AG10803 (cell line): ENCODE measurements around the gene TBC1D3L.
"Not testable (repeated sequence)": the region's sequence is repeated elsewhere in the genome, so short reads cannot be mapped to it uniquely, and the experiment has no call there.

Source experiments
- DNase-seq: peaks from one replicate; pipeline ENCODE4 v3.0.0; 2010; ENCODE audit warnings: low read depth
- H3K4me3 ChIP-seq: 2 replicates; pipeline ENCODE4 v1.5.1; 2011; ENCODE audit warnings: mild to moderate bottlenecking, low read length, control low read depth

Gene TBC1D3L

DNA sequence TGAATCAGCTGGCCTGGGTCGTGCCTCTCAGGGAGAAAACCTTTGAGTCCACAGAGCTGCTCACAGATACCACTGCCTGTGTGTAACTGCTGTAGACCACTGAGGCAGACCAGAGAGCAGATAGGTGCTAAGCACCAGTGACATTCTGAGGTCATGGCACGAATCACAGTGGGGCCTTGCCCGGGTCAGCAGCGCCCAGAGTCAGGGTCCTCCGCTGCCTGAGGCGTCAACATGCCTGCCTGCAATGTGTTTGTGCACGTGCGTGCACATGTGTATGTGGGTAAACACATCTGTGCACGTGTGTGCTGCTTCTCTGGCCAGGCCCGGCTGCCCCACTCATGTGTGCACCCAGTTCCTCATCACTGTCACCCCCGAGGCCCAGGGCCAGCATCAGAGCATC lies at the start of gene TBC1D3L:
TBC1D3L (minus strand) TSS at position 101 of the 400 bp plus-strand sequence. CDS start 1,540 bp downstream, outside the sequence.
- not testable (repeated sequence) for DNase-seq, H3K4me3 ChIP-seq

DNA sequence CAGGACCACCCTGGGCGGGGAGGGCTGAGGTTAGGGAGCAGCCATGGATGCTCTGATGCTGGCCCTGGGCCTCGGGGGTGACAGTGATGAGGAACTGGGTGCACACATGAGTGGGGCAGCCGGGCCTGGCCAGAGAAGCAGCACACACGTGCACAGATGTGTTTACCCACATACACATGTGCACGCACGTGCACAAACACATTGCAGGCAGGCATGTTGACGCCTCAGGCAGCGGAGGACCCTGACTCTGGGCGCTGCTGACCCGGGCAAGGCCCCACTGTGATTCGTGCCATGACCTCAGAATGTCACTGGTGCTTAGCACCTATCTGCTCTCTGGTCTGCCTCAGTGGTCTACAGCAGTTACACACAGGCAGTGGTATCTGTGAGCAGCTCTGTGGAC lies 14.8 kb upstream of the TBC1D3L start, which contains the start of gene TBC1D3D:
TBC1D3D (plus strand) TSS at position 301 of the 400 bp plus-strand sequence. CDS start 1,585 bp downstream, outside the sequence.
- H3K4me3 ChIP-seq, DNase-seq: not testable (repeated sequence)
